ENCODE data around the gene DNAJC18. TPM values are rescaled to one million over a fixed set of nuclear protein-coding genes. Genes with fewer than 3 reads are reported as not detected.

The DNAJC18 gene
- total and polyA plus RNA-seq, 2 of the 8 experiments (the other 6 are each of a cell fraction or from before 2014, with no cell fraction given): 7.8 to 29.2 TPM

- no peak overlapping the region for H2BK120ac ChIP-seq (replicated peaks; ENCODE audit: low read depth, low read length)
- no peak overlapping the region for H3K14ac ChIP-seq (ENCODE audit: insufficient read length)
- no peak overlapping the region for H3K4me2 ChIP-seq (ENCODE audit: insufficient read depth in 1 of 2, low read depth in 2 of 2, low read length in 2 of 2)
- no peak overlapping the region for H3K56ac ChIP-seq (replicated peaks; ENCODE audit: insufficient read length, low read depth, low read length)
- ChIA-PET POLR2A (ENCODE audit: partially characterized antibody) (interaction anchor here (0.6 to 3.9 kb wide), 9 partner anchors 10 to 101 kb away, joined by 3 to 13 read pairs (median 4); partner anchors contain the start of gene PROB1), CTCF (ENCODE audit: partially characterized antibody) (interaction anchor here (1.1 to 3.6 kb wide), 2 partner anchors 15 to 24 kb away, joined by 3 to 14 read pairs; no protein-coding TSS in a partner anchor)
- FAIRE-seq (no peak), DNase-seq (ENCODE audit: low read depth in 1 of 2, low spot score in 2 of 2) (no peak)
- no peak overlapping the region for H4K5ac ChIP-seq (ENCODE audit: insufficient read length, low read depth, low read length)
- no peak overlapping the region for H4K91ac ChIP-seq (replicated peaks; ENCODE audit: insufficient read length, low read length)
- no peak overlapping the region for H2AK5ac ChIP-seq (ENCODE audit: low read depth, low read length)
- no peak overlapping the region for H2BK5ac ChIP-seq (ENCODE audit: low read depth, low read length)
- H3K23me2 ChIP-seq (ENCODE audit: low read depth, low read length): no peaks in the 10 kb centered on the region
- H3K27me3 ChIP-seq (replicated peaks in 1 of 4; ENCODE audit: control insufficient read depth in 3 of 4, extremely low read depth in 1 of 4, insufficient read depth in 3 of 4, low read length in 3 of 4): no peaks in the 10 kb centered on the region
- 98% methylated on average over 3 of the region's 3 CpGs; no CpG with 5 or more reads in 1 of the 2 experiments for WGBS, 2 experiments (ENCODE audit: extremely low coverage in 1 of 2, insufficient coverage in 1 of 2, insufficient read length in 1 of 2, insufficient replicate concordance in 2 of 2, low coverage in 1 of 2, low lambda C conversion rate in 2 of 2, missing lambda C conversion rate in 1 of 2)
- H3K79me2 ChIP-seq (ENCODE audit: control insufficient read depth in 1 of 2, insufficient read depth in 2 of 2, low read length in 2 of 2): no peaks in the 10 kb centered on the region
- no peak overlapping the region for H3K23ac ChIP-seq (ENCODE audit: insufficient read length)
- H3K18ac ChIP-seq (ENCODE audit: extremely low read depth, low read length): no peak overlapping the region
- no peak overlapping the region for H2BK15ac ChIP-seq (ENCODE audit: low read length)
- H3K9ac ChIP-seq (replicated peaks in 1 of 4; ENCODE audit: extremely low read depth in 1 of 4, low read depth in 3 of 4, low read length in 3 of 4): no peak overlapping the region
- H3K4me1 ChIP-seq (replicated peaks in 1 of 4; ENCODE audit: control insufficient read depth in 3 of 4, insufficient read depth in 4 of 4, low read length in 3 of 4): peaks cover 0 to 11% (median 0%) of the 10 kb centered on the region in 4 experiments; a peak in 2 of 7 replicates
- H3K79me1 ChIP-seq (ENCODE audit: low read depth, low read length): peaks cover 2% of the 10 kb centered on the region; the same call in 1 of the 2 replicates
- no peak overlapping the region for H4K8ac ChIP-seq (ENCODE audit: extremely low read depth, insufficient read depth, low read length)
- H4K20me1 ChIP-seq (replicated peaks in 1 of 2; ENCODE audit: control insufficient read depth in 1 of 2, insufficient read depth in 2 of 2, low read length in 2 of 2): peaks cover 0 to 3% of the 10 kb centered on the region in 2 experiments
- no peaks in the 10 kb centered on the region for H3K9me3 ChIP-seq (ENCODE audit: insufficient read depth in 2 of 2, low read depth in 1 of 2, low read length in 1 of 2)
- H3K4me3 ChIP-seq (ENCODE audit: extremely low read depth in 1 of 4, insufficient read depth in 2 of 4, low read depth in 3 of 4, low read length in 4 of 4): no peak overlapping the region
- no peak overlapping the region for H3K4ac ChIP-seq (replicated peaks; ENCODE audit: insufficient read length, low read depth, low read length)
- H3K36me3 ChIP-seq (ENCODE audit: control insufficient read depth in 2 of 4, insufficient read depth in 4 of 4, low read length in 3 of 4): peaks cover 0 to 2% (median under 1%) of the 10 kb centered on the region in 4 experiments; a peak in 3 of 8 replicates
- H3K27ac ChIP-seq (ENCODE audit: low read depth, low read length): no peak overlapping the region
- no peak overlapping the region for H2AFZ ChIP-seq (ENCODE audit: low read length)
- no peak overlapping the region for H2BK12ac ChIP-seq (ENCODE audit: low read depth, low read length)
- H2BK20ac ChIP-seq (ENCODE audit: low read length): no peak overlapping the region
- TF ChIP-seq CBX8 (IDR thresholded peaks at IDR 0.05; ENCODE audit: borderline replicate concordance, low read depth, low read length): no peak
- TF ChIP-seq NANOG (IDR thresholded peaks at IDR 0.05; ENCODE audit: insufficient read depth, low read depth, low read length, poor library complexity, severe bottlenecking): no peak
- no peak for TF ChIP-seq BRCA1 (IDR thresholded peaks at IDR 0.05; ENCODE audit: low read depth, low read length)
- no peak for TF ChIP-seq GABPA (IDR thresholded peaks at IDR 0.05; ENCODE audit: borderline replicate concordance, insufficient read depth, low read length)
- TF ChIP-seq RNF2 (IDR thresholded peaks at IDR 0.05; ENCODE audit: borderline replicate concordance, low read depth, low read length, missing control alignments, poor library complexity, severe bottlenecking): no peak
- no peak for TF ChIP-seq KDM4A (IDR thresholded peaks at IDR 0.05; ENCODE audit: low read depth, low read length, severe bottlenecking)
- no peak for TF ChIP-seq USF2 (IDR thresholded peaks at IDR 0.05; ENCODE audit: low read length)
- TF ChIP-seq TBP (IDR thresholded peaks at IDR 0.05; ENCODE audit: low read depth, low read length): no peak
- TF ChIP-seq YY1 (IDR thresholded peaks at IDR 0.05; ENCODE audit: low read depth, low read length): no peak
- no peak for TF ChIP-seq FOSL1 (IDR thresholded peaks at IDR 0.05; ENCODE audit: insufficient read depth, low read depth, low read length)
- no peak for TF ChIP-seq MAX (IDR thresholded peaks at IDR 0.05)
- no peak for TF ChIP-seq ZNF274 (IDR thresholded peaks at IDR 0.05; ENCODE audit: borderline replicate concordance, extremely low read depth, low read length)
Observed at GRCh38 chr5:139377226-139377625, 62.1 kb downstream of the DNAJC18 start.
